Measurements from ENCODE around the gene PDE4DIP. TPM values are rescaled to one million over a fixed set of nuclear protein-coding genes. Genes with fewer than 3 reads are reported as not detected.
"Not testable (repeated sequence)": the region's sequence is repeated elsewhere in the genome, so short reads cannot be mapped to it uniquely, and the experiment has no call there.

PDE4DIP gene
- total RNA-seq, 4 donors from 2014 or later, result 170 to 293 (median 218) TPM

GRCh38 chr1:148888597-148888996 is 44.4 kb downstream of the PDE4DIP start:
- not testable (repeated sequence) for H3K27me3 ChIP-seq, H3K4me3 ChIP-seq, ATAC-seq, H3K4me1 ChIP-seq, H3K9me3 ChIP-seq, H3K27ac ChIP-seq, H3K36me3 ChIP-seq
- WGBS, 2 donors (ENCODE audit: low coverage in 1 of 2), result no CpG with 5 or more reads among the region's 5 CpGs

- no CpG with 5 or more reads among the region's 28 CpGs for WGBS, 2 donors (ENCODE audit: low coverage in 1 of 2)
- not testable (repeated sequence) for H3K4me3 ChIP-seq
These were observed 45.2 kb downstream of the PDE4DIP start for GRCh38 chr1:148889267-148890074.

GRCh38 chr1:148890075-148890568 is 45.9 kb downstream of the PDE4DIP start:
- H3K4me3 ChIP-seq, H3K36me3 ChIP-seq, H3K9me3 ChIP-seq, H3K27ac ChIP-seq, H3K27me3 ChIP-seq, H3K4me1 ChIP-seq, ATAC-seq: not testable (repeated sequence)
- WGBS, 2 donors (ENCODE audit: low coverage in 1 of 2), result no CpG with 5 or more reads among the region's 4 CpGs

More at GRCh38 chr1:148889267-148890074, 45.2 kb downstream of the PDE4DIP start:
- H3K27ac ChIP-seq, H3K9me3 ChIP-seq, H3K36me3 ChIP-seq, ATAC-seq, H3K4me1 ChIP-seq, H3K27me3 ChIP-seq: not testable (repeated sequence)

- not testable (repeated sequence) for H3K36me3 ChIP-seq, H3K9me3 ChIP-seq, H3K4me3 ChIP-seq, H3K4me1 ChIP-seq, H3K27ac ChIP-seq, H3K27me3 ChIP-seq
- peak; percentile 88 for ATAC-seq
- WGBS, 2 donors (ENCODE audit: low coverage in 1 of 2), result no CpG with 5 or more reads among the region's 5 CpGs
These were observed 50.4 kb downstream of the PDE4DIP start for GRCh38 chr1:148894360-148895352.

GRCh38 chr1:148900026-148900425 is 55.8 kb downstream of the PDE4DIP start:
- H3K36me3 ChIP-seq, H3K27ac ChIP-seq, H3K9me3 ChIP-seq, H3K4me1 ChIP-seq, H3K4me3 ChIP-seq, H3K27me3 ChIP-seq: not testable (repeated sequence)
- ATAC-seq, result peak; percentile 69
- no CpG with 5 or more reads among the region's 5 CpGs for WGBS, 2 donors (ENCODE audit: low coverage in 1 of 2)

GRCh38 chr1:148900691-148901090 is 56.5 kb downstream of the PDE4DIP start:
- H3K4me3 ChIP-seq, H3K27me3 ChIP-seq, H3K36me3 ChIP-seq, H3K4me1 ChIP-seq, H3K9me3 ChIP-seq: not testable (repeated sequence)
- peak overlapping the region in 1 of 4 donors; percentile 76 for H3K27ac ChIP-seq
- WGBS, 2 donors (ENCODE audit: low coverage in 1 of 2), result no CpG with 5 or more reads among the region's 3 CpGs
- peak; percentile 8 for ATAC-seq

- not testable (repeated sequence) for H3K27me3 ChIP-seq, H3K4me3 ChIP-seq, H3K4me1 ChIP-seq, H3K9me3 ChIP-seq, H3K36me3 ChIP-seq
- WGBS, 2 donors (ENCODE audit: low coverage in 1 of 2), result 25% methylated on average over 1 of the region's 9 CpGs; no CpG with 5 or more reads in 1 of the 2 donors
- H3K27ac ChIP-seq, result peak overlapping the region in 1 of 4 donors; percentile 76
- ATAC-seq, result peak; percentile 98
These were observed 57.1 kb downstream of the PDE4DIP start for GRCh38 chr1:148901150-148901952.

- H3K27me3 ChIP-seq, H3K4me3 ChIP-seq, H3K4me1 ChIP-seq, ATAC-seq, H3K9me3 ChIP-seq, H3K36me3 ChIP-seq: not testable (repeated sequence)
- no CpG with 5 or more reads among the region's 4 CpGs for WGBS, 2 donors (ENCODE audit: low coverage in 1 of 2)
- H3K27ac ChIP-seq, result peak overlapping the region in 1 of 4 donors; percentile 76
These were observed 57.7 kb downstream of the PDE4DIP start for GRCh38 chr1:148901953-148902341.

- H3K4me3 ChIP-seq, ATAC-seq, H3K27ac ChIP-seq, H3K9me3 ChIP-seq, H3K27me3 ChIP-seq, H3K4me1 ChIP-seq, H3K36me3 ChIP-seq: not testable (repeated sequence)
- no CpG with 5 or more reads among the region's 4 CpGs for WGBS, 2 donors (ENCODE audit: low coverage in 1 of 2)
These were observed 65.1 kb downstream of the PDE4DIP start for GRCh38 chr1:148909219-148909826.

GRCh38 chr1:148911303-148911928 is 67.2 kb downstream of the PDE4DIP start:
- not testable (repeated sequence) for H3K9me3 ChIP-seq, H3K4me1 ChIP-seq, H3K36me3 ChIP-seq, H3K27ac ChIP-seq, H3K27me3 ChIP-seq, H3K4me3 ChIP-seq
- WGBS, 2 donors (ENCODE audit: low coverage in 1 of 2), result no CpG with 5 or more reads among the region's 5 CpGs
- ATAC-seq, result peak; percentile 34

- not testable (repeated sequence) for ATAC-seq, H3K36me3 ChIP-seq, H3K4me1 ChIP-seq, H3K4me3 ChIP-seq, H3K27ac ChIP-seq, H3K27me3 ChIP-seq, H3K9me3 ChIP-seq
- WGBS, 2 donors (ENCODE audit: low coverage in 1 of 2), result no CpG with 5 or more reads among the region's 2 CpGs
These were observed 72.0 kb downstream of the PDE4DIP start for GRCh38 chr1:148916222-148916621.
